HepG2 (cell line): ENCODE results near the gene MILR1. TPM values are rescaled to one million over a fixed set of nuclear protein-coding genes. Genes with fewer than 3 reads are reported as not detected.

Experiments
- DNMT1 ChIP-seq: sonication (generic); formaldehyde crosslinking; IDR thresholded peaks from 2 replicates; pipeline ENCODE4 v1.5.1; 2020; ENCODE audit warnings: mild to moderate bottlenecking, missing genetic modification reagents
- FOXA3 ChIP-seq: IDR thresholded peaks from 2 replicates; pipeline ENCODE4 v1.6.1; 2016; ENCODE audit warnings: missing genetic modification reagents, missing compliant biosample characterization
- HNF1A ChIP-seq, 2 experiments: sonication (generic) in 1 of 2; formaldehyde crosslinking in 1 of 2; IDR thresholded peaks; 2 replicates each; pipeline versions ENCODE4 v1.4.0 to v1.6.1; 2016 to 2020; ENCODE audit warnings: borderline replicate concordance in 1 of 2, low read depth in 1 of 2, mild to moderate bottlenecking in 1 of 2, missing genetic modification reagents in 1 of 2
- HNF4G ChIP-seq, 2 experiments: sonication (generic) in 1 of 2; formaldehyde crosslinking in 1 of 2; IDR thresholded peaks; 2 replicates each; pipeline versions ENCODE4 v1.4.0 to v1.6.1; 2011 to 2020; ENCODE audit warnings: borderline replicate concordance in 2 of 2, low read depth in 2 of 2, mild to moderate bottlenecking in 2 of 2, low read length in 1 of 2, missing genetic modification reagents in 1 of 2, moderate library complexity in 1 of 2
- MBD4 ChIP-seq: IDR thresholded peaks from 2 replicates; pipeline ENCODE4 v1.6.1; 2012; ENCODE audit warnings: low read length, inconsistent platforms, borderline replicate concordance
- MEIS1 ChIP-seq: sonication (generic); formaldehyde crosslinking; IDR thresholded peaks from 2 replicates; pipeline ENCODE4 v1.9.0; 2021; ENCODE audit warnings: mild to moderate bottlenecking, missing genetic modification reagents, moderate library complexity, borderline replicate concordance
- RAD21 ChIP-seq: fragments of 450-650 bp; formaldehyde crosslinking; IDR thresholded peaks from 2 replicates; pipeline ENCODE4 v1.5.0; 2020; ENCODE audit warnings: mild to moderate bottlenecking
- TARDBP ChIP-seq: sonication (generic); formaldehyde crosslinking; IDR thresholded peaks from 2 replicates; pipeline ENCODE4 v1.8.0; 2022; ENCODE audit warnings: mild to moderate bottlenecking, missing genetic modification reagents
- THAP7 ChIP-seq: sonication (generic); formaldehyde crosslinking; IDR thresholded peaks from 2 replicates; pipeline ENCODE4 v1.8.1; 2023; ENCODE audit warnings: mild to moderate bottlenecking, missing genetic modification reagents
- ZHX2 ChIP-seq, 2 experiments: sonication (generic) in 1 of 2; formaldehyde crosslinking in 1 of 2; IDR thresholded peaks; 2 replicates each; pipeline versions ENCODE4 v1.6.1 to v1.9.0; 2014 to 2022; ENCODE audit warnings: antibody characterized with exemption in 1 of 2, borderline replicate concordance in 1 of 2, inconsistent platforms in 1 of 2, low read depth in 1 of 2, missing genetic modification reagents in 1 of 2
- ZNF256 ChIP-seq: sonication (generic); formaldehyde crosslinking; conservative IDR thresholded peaks from 2 replicates; pipeline ENCODE4 v1.4.0; 2020; ENCODE audit warnings: missing genetic modification reagents
- ZXDC ChIP-seq: sonication (generic); formaldehyde crosslinking; IDR thresholded peaks from 2 replicates; pipeline ENCODE4 v1.5.0; 2020; ENCODE audit warnings: mild to moderate bottlenecking, missing genetic modification reagents
- polyA plus RNA-seq, 8 experiments: library from polyadenylated mRNA; depleted of rRNA in 3 of 8; stranded (reverse) in 7 of 8; unstranded in 1 of 8; fragments of >200 nt; fragmentation: Illumina TruSeq in 4 of 8; extraction: Trizol in 4 of 8; gene quantifications; 2 replicates each; pipeline versions ENCODE4 v1.2.1 to v1.2.3, GENCODE V29; 2011 to 2016; ENCODE audit warnings: low read depth in 4 of 8, missing spikeins in 1 of 8, mixed read lengths in 1 of 8; ENCODE audit not compliant: insufficient read depth in 1 of 8
- total RNA-seq, 5 experiments: library from RNA; depleted of rRNA; stranded (reverse); fragments of >200 nt; fragmentation: Illumina TruSeq; extraction: Trizol; gene quantifications; 2 replicates each; pipeline ENCODE4 v1.2.3, GENCODE V29; 2016; ENCODE audit warnings: low read depth in 1 of 5

MILR1 gene
- total and polyA plus RNA-seq, 2 of the 13 experiments (the other 11 are each of a cell fraction or from before 2014, with no cell fraction given), result 0.27 to 1.7 TPM

- TF ChIP-seq ZHX2 (IDR thresholded peaks at IDR 0.05; ENCODE audit: low read depth) (peak; percentile 95), ZHX2 (CRISPR knock-in tag; IDR thresholded peaks at IDR 0.05; ENCODE audit: borderline replicate concordance) (no peak), RAD21 (peak; percentile 46), THAP7 (0 out of 2 replicates have a peak, but pooled peaks have one; percentile 13), MBD4 (no peak), FOXA3 (CRISPR knock-in tag) (0 out of 2 replicates have a peak, but pooled peaks have one; percentile 15), HNF1A (IDR thresholded peaks at IDR 0.05; ENCODE audit: low read depth) (no peak), HNF1A (CRISPR knock-in tag; IDR thresholded peaks at IDR 0.05; ENCODE audit: borderline replicate concordance) (no peak; the same call in 1 of the 2 replicates), TARDBP (CRISPR knock-in tag) (0 out of 2 replicates have a peak, but pooled peaks have one; percentile 5), ZXDC (no peak), ZNF256 (CRISPR knock-in tag) (no peak), HNF4G (IDR thresholded peaks at IDR 0.05; ENCODE audit: borderline replicate concordance, low read depth, low read length) (no peak), HNF4G (CRISPR knock-in tag; IDR thresholded peaks at IDR 0.05; ENCODE audit: borderline replicate concordance, low read depth) (no peak), MEIS1 (0 out of 2 replicates have a peak, but pooled peaks have one; percentile 22), DNMT1 (CRISPR knock-in tag) (no peak)
These were observed 56.7 kb downstream of the MILR1 start (continued) for GRCh38 chr17:64505340-64506200.
